GM21825 (cell line): Measurements from ENCODE around the gene DIPK1B.

Experiments used
- ATAC-seq: cut with Tn5 transposase; IDR thresholded peaks from one replicate; pipeline ENCODE4 v1.9.1; 2021; ENCODE audit warnings: mild to moderate bottlenecking, moderate library complexity; ENCODE audit not compliant: unreplicated experiment

DIPK1B gene

GRCh38 chr9:136733611-136734010 is 21.2 kb downstream of the DIPK1B start:
- no peak for ATAC-seq

GRCh38 chr9:136734837-136735496 is 22.6 kb downstream of the DIPK1B start:
- no peak for ATAC-seq

- no peak for ATAC-seq
These were observed 23.6 kb downstream of the DIPK1B start for GRCh38 chr9:136735812-136736480.

DNA sequence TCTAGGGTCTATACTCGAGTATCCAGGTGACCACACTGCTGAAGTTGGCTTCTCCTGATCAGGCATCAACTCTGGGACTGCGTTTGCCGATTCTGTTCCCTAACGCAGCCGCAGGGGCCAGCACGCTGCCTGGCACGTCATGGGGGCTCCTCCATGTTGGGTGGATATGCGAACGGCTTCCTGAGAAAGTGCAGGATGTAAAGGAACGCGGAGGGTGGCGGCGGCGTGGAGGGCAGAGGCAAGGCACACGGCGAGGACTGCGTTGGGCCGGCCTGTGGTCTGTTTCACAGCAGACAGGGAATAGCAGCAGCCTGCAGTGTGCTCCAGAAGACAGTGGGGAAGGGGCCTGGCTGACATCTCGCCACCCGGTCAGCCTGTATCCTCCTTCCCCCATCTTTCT is 26.6 kb downstream of the DIPK1B start:
- no peak for ATAC-seq

GRCh38 chr9:136739509-136739908 is 27.1 kb downstream of the DIPK1B start:
- no peak for ATAC-seq

- ATAC-seq: no peak
These were observed 27.7 kb downstream of the DIPK1B start for GRCh38 chr9:136740069-136740468.

GRCh38 chr9:136740491-136740890 is 28.1 kb downstream of the DIPK1B start:
- no peak for ATAC-seq

- no peak for ATAC-seq
These were observed 28.9 kb downstream of the DIPK1B start for GRCh38 chr9:136740971-136741882.

GRCh38 chr9:136741883-136742571 is 29.7 kb downstream of the DIPK1B start:
- peak; percentile 44 for ATAC-seq

DNA sequence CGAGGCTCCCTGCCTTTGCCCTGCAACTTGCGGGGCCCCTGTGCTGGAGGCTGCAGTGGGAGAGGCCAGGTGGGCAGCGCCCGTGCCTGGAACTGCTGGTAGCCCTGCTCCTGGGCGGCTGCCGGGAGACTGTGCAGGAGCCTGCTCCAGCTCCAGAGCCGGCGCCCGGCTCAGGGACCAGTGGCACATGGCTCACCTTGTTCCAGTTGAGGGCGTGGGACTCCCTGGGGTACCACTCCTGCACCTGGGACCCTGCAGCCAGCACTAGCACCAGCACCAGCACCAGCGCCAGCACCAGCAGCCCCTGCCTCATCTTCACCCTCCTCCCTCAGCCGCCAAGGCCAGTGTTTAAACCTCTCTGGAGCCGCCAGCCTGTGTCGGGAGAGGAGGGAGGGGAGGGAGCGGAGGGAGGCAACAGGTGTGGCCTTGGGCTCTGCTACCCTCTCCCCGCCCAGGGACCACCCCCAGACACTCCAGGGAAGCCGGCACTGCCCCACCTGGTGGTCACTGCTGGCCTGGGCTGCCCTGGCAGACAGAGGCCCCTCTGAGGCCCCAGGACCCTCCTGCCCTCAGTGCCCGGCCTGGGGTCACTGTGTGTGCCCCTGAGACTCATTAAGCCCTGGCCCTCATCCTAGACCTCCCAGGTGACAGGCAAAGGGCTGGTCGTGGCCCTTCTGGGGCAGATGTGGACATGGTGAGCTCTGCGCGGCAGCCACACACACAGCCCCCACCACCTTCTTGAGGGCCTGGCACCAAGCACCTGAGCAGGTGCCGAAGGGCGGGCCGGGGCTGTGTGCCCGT is 30.4 kb downstream of the DIPK1B start, which contains the start of gene LCN10:
LCN10 (minus strand) TSS at position 350 of the 801 bp plus-strand sequence; CDS start at position 313, 37 bp downstream.
- ATAC-seq: no peak

GRCh38 chr9:136743639-136744211 is 31.4 kb downstream of the DIPK1B start:
- no peak for ATAC-seq

GRCh38 chr9:136744773-136745172 is 32.4 kb downstream of the DIPK1B start:
- no peak for ATAC-seq

- no peak for ATAC-seq
These were observed 33.2 kb downstream of the DIPK1B start for GRCh38 chr9:136745389-136746154.

- ATAC-seq: no peak
These were observed 33.8 kb downstream of the DIPK1B start for GRCh38 chr9:136746155-136746490.

- no peak for ATAC-seq
These were observed 34.2 kb downstream of the DIPK1B start for GRCh38 chr9:136746621-136747020.

GRCh38 chr9:136747161-136748060 is 35.0 kb downstream of the DIPK1B start:
- ATAC-seq: no peak

GRCh38 chr9:136748201-136748600 is 35.8 kb downstream of the DIPK1B start, which contains the start of gene LCN6:
TSS of gene LCN6 (minus strand) at chr9:136748525. CDS start at chr9:136748483, 42 bp downstream.
- no peak for ATAC-seq
